HS-27A (cell line): ENCODE data around the gene PRKRIP1.
"Not testable (repeated sequence)": the region's sequence is repeated elsewhere in the genome, so short reads cannot be mapped to it uniquely, and the experiment has no call there.

ENCODE experiments used
- DNase-seq: peaks from one replicate; pipeline ENCODE4 v3.0.0-alpha.2; 2012; ENCODE audit warnings: low read depth, missing footprints

Gene PRKRIP1

DNA sequence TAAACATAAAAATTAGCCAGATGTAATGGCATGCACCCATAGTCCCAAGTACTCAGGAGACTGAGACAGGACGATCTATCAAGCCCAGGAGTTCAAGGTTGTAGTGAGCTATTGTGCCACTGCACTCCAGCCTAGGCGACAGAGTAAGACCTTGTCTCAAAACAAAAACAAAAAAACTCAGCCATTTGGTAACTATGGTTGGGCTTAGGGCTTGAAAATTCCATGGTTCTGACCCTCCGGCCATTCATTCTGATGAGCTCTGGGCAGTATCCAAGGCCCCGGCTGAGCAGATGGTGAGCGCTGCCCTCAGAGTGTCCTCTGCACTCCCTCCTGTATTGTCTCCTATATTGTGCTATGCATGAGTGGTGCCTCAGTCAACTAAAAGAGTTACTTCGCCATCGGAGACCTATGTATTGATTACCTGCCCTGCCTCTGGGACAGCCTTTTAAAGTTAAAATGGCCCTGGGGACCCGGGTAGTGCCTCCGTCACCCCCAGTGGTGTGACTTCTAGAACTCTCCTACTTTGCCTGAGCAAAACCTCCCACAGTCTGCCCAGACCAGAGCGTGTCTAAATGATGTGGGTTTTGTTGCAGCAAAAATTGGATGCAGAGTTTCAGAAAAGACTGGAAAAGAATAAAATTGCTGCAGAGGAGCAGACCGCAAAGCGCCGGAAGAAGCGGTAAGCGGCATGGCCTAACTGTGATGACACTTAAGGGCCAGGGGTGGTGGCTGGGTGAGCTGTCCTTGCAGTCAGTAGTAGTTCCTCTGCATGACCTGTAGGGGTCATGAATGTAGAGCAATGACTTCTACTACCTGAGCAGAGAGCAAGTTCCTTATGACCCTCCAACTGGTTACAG, 8.1 kb downstream of the PRKRIP1 start:
- DNase-seq, result no peak

DNA sequence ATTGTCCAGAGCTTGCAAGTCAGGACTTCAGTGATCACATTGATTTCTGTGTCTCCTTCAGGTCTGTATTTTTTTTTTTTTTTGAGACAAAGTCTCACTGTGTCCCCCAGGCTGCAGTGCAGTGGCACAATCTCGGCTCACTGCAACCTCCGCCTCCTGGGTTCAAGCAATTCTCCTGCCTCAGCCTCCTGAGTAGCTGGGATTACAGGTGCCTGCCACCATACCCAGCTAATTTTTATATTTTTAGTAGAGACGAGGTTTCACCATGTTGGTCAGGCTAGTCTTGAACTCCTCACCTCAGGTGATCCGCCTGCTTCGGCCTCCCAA, 8.7 kb downstream of the PRKRIP1 start:
- not testable (repeated sequence) for DNase-seq

DNA sequence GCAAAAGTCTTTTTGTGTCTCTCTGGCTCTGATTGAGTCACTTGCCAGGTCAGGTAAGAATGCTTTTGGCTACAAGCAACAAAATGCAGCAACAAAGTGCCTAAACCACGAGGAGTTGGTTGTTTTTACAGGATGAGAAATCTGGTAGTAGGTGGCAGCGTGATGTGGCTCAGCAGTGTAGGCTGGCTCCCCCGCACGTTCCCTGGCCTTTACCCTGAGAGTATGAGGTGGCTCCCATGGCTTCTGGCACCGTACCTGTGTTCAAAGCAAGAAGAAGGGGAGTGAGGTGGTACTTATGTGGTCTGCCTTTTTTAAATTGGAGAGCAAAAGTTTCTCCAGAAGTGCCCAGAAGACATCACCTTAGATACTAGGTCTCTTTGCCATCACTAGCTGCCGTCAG, 11.7 kb downstream of the PRKRIP1 start:
- DNase-seq, result no peak

DNA sequence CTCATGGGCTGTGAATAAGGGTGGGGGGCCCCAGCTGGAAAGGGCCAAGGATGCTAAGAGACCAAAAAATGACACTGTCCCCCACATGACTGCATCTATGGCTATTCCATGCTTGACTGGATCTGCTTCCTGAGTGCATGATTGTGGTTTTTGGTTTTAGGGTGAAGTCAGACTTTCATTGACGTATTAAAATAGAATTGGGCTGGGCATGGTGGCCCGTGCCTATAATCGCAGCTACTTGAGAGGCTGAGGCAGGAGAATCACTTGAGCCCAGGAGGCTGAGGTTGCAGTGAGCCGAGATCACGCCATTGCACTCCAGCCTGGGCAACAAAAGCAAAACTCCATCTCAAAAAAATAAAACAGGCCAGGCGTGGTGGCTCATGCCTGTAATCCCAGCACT, 12.4 kb downstream of the PRKRIP1 start:
- DNase-seq, result not testable (repeated sequence)

DNA sequence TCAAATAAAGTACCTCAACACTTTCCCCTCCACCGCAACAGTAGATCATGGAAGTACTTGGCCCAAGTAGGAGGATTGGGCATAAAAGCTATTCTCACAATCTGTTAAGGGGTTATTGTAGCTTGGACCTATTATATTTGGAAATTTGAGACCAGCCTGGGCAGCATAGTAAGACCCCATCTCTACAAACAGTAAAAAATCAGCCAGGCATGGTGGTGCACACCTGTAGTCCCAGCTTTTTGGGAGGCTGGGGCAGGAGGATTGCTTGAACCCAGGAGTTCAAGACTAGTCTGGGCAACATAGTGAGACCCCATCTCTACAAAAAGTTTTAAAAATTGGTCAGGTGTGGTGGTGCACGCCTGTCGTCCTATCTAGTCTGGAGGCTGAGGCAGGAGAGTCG, 13.2 kb downstream of the PRKRIP1 start:
- no peak for DNase-seq

DNA sequence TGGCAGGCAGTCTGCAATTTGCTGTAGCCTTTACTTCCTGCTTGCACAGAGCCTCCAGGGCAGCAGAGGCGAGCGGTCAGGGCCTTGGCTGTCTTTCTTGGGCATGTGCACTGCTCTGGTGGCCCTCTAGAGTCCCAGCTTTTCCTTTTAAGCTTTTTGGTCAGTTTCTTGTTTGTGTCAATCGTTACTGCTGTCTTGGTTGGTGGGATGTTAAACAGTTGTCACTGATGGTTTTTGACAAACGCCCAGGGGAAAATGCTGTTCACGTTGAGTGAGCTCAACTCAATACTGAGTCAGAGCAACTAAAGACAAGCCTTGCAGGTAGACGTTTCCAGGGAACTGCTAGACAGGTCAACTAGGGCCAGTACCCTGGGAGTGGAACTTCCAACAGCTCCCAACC, 14.0 kb downstream of the PRKRIP1 start:
- DNase-seq, result no peak

DNA sequence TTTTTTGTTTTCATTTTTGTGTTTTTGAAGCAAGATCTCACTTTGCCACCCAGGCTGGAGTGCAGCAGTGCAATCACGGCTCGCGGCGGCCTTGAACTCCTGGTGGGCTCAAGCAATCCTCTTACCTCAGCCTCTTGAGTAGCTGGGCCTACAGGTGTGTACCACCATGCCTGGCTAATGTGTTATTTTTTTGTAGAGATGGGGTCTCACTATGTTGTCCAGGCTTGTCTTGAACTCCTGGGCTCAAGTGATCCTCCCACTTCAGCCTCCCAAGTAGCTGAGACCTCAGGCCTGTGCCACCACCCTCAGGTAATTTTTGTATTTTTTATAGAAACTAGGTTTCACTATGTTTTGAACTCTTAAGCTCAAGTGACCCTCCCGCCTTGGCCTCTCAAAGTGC, 14.8 kb downstream of the PRKRIP1 start:
- no peak for DNase-seq

DNA sequence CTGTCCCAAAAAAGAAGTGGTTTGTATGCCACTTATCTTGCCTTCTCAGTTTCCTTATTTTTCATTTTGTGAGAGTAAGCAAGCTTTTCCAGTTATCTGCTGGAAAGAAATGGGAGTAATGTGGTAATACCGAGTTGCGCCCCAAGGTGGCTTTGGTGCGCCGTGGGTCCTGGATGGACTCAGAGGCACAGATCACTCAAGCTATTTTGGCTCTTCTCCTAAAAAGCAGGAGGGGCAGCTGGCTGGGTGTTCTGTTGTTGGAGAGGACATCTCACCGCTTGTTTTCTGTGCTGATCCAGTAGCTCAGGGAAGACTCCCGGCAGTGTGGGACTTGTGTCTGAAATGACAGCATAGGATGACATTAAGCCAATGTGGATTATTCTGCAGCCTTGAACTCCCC, 16.4 kb downstream of the PRKRIP1 start:
- no peak for DNase-seq

DNA sequence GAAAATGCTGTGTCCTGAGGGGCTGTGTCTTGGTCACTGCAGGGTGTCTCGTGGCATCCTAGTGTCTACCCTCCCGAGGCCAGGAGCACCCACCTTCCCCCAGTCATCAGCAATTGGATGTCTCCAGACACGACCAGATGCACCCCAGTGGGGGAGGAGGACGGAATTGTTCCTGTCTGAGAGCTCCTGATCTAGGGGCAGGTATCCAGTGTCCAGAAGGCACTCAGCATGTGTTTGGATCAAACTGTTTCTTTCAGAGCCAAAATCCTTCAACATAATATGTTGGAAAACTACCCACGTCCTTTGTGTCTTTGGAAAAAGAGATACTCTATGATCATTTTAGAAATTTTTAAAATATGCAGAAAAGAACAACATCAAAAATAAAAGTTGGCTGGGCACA, 16.9 kb downstream of the PRKRIP1 start:
- no peak for DNase-seq

DNA sequence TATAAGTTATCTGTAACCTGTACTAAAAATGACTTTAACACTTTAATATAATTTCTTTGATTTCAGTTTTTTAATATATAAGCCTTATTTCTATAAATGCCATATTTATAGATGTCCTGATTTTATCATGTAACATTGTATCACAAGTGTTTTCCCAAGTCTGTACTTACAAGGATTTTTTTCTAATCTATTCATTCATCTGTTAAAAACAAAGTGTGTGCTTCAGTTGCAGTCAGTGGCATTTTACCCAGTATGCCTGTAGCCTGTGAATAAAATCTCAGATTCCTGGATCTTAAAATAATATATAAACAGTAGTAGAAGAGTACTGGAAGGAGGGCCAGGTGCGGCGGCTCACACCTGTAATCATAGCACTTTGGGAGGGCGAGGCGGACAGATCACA, 17.4 kb downstream of the PRKRIP1 start:
- DNase-seq, result no peak

DNA sequence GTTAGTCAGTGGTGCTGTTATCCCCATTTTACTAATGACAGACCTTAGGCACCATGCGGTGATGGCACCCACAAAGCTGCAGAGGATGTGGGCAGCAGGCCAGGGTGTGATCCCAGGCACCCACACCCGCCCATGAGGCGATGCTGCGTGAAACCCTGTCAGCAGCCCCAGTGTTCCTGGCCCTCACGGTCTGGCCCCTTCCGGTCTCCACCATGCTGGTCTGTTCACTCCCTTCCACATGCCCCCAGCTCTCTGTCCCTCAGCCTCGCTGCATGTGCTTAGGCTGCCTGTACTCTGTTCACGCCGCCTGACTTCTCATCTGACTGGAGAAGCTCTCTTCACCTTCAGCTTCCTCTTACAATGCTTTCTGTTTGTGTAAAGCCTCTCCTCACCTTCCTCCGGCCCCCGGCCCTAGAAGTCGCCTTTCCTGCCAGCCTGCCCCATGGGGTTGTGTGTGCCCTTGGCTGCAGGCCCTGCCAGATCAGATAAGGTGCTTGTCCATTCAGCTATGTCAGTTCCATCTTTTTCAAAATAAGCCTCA, 19.6 kb downstream of the PRKRIP1 start:
- DNase-seq, result no peak

DNA sequence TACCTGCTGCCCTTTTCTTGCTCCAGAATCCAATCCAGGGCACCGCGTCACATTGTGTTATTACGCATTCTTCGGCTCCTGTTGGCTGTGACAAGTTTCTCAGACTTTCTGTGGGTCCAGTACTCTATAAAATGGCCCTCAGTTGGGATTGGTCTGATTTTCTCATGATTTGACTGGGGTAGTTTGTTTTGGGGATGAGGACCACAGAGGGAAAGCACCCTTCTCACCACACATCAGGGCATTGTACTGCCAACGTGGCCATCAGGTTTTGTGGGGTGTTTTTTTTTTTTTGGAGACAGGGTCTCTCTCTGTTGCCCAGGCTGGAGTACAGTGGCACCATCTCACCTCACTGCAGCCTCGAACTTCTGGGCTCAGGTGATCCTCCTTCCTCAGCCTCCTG, 20.2 kb downstream of the PRKRIP1 start:
- DNase-seq, result no peak

DNA sequence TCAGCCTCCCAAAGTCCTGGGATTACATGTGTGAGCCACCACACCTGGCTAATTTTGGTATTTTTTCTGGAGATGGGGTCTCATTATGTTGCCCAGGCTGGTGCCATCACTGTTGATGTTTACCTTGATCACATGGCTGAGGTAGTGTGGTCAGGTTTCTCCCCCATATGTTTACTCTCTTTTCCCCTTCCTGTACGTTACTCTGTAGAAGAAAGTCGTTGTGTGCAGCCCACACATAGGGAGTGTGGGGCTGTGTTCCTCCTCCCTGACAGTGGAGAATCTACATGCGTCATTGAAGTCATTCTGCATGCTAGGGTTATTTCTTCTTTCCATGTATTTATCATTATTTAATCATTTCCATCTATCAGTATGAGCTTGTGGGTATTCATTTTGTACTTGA, 20.9 kb downstream of the PRKRIP1 start:
- no peak for DNase-seq

DNA sequence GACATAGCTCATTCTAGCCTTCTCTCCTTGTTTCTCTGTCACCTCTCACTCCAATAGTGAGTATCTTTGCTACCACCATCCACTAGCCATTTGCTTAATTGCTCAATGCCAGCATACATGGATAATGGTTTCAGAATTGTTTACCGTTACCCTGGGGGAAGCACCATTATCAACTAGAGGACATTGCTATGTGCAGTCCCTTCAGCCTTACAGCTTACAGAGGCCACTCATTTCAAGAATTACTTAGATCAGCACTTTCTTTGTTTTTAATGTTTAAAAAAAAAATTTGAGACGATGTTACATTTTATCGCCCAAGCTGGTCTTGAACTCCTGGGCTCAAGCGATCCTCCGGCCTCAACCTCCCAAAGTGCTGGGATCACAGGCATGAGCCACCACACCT, 22.4 kb downstream of the PRKRIP1 start:
- no peak for DNase-seq

DNA sequence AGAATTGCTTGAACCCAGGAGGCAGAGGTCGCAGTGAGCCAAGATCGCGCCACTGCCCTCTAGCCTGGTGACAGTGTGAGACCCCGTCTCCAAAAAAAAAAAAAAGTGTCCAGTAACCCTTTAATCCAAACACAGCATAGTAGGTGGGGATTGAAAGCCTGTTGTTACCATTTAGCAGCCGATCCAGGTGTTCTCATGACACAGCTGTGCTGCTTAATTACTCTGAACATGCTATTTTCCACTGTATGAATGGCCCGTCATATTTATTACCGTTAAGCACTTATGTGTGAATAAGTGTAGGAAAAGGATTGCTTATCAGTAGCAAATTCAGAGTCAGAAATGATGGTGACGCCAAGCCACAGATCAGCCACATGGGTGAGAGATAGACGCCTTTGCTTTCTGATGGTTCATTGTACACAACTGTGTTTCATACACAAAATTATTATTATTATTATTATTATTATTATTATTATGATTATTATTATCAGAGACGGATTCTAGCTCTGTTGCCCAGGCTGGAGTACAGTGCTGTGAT, 25.6 kb downstream of the PRKRIP1 start:
- DNase-seq, result no peak

DNA sequence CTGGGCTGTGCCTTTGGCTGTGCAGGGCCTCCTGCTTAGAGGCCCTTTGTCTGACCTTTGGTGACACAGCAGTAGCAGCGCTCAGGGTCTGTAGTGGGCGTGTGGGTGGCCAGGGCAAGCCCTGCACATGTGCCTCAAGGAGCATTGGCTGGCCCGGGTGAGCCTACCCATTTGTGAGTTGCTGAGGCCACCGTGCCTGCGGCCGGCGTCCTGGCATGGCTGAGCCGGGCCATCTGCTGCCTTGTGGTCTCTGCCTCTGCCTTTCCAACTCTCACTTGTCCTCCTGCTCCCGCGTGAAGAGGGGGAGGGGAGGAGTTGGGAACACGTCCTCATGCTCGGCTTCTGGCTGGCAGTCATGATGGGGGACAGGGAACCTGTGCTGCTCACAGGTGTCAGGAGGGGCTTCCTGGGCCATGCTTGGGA, 28.0 kb downstream of the PRKRIP1 start:
- DNase-seq, result no peak

DNA sequence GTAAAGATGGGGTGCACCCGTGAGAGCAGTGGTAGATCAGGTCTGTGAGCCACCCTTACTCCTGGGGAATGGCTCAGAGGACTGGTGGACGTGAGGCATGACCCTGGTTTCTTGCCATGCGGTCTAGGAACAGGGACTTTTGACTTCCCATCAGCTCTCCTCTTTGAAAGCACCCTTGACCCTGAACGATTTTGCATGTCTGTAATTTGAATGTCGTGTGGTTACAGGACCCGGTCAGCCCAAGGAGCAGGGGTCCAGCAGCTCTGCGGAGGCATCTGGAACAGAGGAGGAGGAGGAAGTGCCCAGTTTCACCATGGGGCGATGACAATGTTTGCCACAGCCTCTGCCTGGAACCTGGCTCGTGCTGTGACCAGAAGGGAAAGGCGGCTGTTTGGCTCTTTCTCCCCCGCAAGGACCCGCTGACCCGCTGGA, 28.6 kb downstream of the PRKRIP1 start:
- DNase-seq, result no peak

DNA sequence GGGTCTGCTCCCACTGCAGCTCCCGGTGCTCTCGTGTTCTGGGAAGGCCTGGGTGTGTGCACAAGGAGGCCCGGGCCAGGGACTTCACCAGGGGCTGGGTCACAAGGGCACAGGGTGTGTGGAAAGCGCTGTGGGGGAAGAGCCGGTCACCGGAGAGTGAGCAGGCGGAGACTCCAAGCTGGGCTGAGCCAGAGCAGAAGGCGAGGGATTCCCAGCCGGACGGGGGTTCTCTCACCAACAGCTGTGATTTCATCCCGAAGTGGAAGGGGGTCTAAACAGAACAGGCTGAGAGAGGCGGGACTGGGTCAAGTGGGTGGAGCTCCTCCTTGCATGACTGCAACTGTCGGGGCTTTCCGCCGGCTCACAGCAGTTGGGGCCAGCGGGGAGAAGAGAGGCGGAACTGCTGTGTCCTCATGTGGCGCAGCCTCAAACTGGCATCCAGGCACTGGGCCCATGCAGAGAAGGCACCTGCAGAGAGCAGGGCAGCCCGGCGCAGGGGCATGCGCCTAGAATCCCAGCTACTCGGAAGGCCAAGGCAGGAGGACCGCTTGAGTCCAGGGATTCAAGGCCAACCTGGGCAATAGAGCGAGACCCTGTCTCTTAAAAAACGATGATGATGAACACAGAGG, 29.6 kb downstream of the PRKRIP1 start:
- no peak for DNase-seq

DNA sequence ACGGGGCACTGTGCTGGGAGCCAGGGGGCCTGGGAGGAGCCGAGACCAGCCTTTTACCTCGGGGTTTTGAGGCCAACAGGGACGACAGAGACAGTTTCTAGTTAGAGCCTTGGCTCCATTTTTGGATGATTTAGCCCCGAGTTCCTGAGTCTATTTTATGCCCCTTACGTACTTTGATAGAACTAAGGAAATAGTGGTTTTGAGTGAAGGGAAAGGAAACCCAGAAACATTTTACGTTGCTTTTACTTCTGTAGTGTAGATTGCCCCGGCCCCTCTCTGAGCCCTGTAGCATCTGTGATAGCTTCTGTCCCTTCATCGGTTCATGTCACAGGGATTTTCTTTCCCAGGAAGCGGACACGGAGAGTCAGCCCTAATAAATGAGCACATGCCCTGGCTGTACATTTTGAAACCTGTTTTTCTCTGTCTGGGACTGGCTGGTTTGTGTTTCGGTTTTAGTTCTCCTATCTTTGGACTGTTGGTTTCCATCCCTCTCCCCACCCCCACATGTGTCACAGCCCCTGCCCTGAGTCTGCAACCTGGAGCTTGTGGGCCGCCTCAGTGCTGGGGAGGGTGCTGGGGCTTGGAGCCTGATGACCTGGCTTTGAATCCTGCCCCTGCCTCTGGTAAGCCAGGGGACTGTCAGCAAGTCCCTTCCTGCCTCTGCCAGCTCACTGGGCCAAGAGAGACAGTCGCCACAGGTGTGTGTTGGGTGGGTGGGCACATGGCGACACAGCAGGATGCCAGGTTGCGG, 30.3 kb downstream of the PRKRIP1 start:
- DNase-seq, result no peak

DNA sequence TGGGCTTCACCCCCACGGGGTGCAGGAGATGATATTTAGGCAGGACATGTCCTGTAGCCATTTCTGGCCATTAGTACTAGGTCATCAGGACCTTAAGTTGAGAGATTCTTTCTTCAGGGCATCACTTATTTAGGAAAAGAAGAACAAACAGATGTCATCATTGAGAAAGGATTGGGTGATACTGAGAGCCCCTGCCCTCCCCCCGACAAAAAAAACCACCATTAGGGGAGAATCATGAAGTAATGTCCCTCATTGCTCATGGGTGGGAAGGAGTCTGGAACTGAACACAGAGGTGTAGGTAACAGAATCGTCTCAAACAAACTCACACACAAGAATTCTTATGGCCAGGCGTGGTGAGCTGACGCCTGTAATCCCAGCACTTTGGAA, 30.8 kb downstream of the PRKRIP1 start:
- no peak for DNase-seq

DNA sequence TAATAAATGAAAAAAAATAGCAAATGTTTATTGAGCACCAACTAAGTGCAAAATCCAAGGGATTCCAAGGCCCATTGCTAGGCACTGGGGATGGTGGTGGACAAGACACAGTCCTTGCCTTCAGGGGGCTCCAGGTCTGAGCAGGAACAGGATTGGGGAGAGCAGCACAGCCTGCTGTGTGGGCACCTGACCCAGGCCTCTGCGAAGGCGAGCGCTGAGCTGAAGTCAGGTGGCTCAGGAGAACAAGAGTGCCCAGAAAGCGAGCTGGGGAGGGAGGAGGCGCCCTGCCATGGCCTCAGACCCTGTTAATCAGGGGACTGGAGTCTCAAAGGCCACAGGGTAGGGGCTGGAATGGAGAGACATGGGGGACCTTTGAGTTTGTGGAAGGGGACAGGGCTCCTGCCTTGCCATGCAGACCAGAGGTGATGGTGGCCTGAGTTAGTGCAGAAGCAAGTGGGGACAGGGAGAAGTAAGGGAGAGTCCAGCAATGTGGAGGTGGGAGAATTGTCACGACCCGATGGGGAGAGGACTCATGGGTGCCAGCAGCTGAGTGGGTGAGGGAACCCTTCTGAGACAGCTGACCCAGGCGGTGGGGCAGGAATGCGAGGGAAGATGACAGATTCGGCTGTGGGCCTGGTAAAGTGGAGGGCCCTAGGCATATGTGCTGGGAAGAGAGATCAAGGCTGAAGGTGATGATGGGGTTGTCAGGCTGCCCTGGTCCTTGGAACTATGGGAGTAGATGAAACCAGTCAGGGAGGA, 33.2 kb downstream of the PRKRIP1 start:
- no peak for DNase-seq
